Stimulated activated CD8-positive, alpha-beta memory T cell treated with anti-CD3 and anti-CD28 coated beads, Interleukin-12 subunit alpha, Interleukin-12 subunit beta, amount 100 ng/mL, for 4 hours (primary cell): ENCODE data around the gene ENTPD7.
"Not testable (repeated sequence)": the region's sequence is repeated elsewhere in the genome, so short reads cannot be mapped to it uniquely, and the experiment has no call there.

Experiments used
- DNase-seq: peaks from one replicate; pipeline ENCODE4 v3.0.0-alpha.2; 2020; ENCODE audit warnings: low read depth

ENTPD7 gene

GRCh38 chr10:99693933-99694583, 34.7 kb downstream of the ENTPD7 start:
- no peak for DNase-seq

GRCh38 chr10:99695761-99696160, 36.5 kb downstream of the ENTPD7 start:
- DNase-seq, result no peak

DNA sequence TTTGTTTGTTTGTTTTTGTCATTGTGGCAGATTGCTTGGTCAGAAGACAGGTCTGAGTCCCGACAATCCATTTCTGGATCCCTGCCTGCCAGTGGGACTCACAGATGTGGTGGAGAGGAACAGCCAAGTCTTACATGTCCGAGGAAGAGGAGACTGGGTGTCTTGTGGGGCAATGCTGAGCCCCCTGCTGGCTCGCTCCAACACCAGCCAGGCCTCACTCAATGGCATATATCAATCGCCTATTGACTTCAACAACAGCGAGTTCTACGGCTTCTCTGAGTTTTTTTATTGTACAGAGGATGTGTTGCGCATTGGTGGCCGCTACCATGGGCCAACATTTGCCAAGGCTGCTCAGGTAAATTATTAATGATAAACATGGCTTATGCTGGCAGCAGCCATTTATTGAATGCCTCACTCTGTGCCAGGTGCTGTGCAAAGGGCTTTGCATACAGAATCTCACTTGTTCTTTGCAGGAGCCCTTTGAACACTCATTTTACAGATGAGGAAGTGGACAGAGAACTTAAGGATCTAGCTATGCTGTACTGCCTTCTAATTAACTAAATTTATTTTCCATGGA, 39.3 kb downstream of the ENTPD7 start:
- DNase-seq, result no peak

- no peak for DNase-seq
Observed at GRCh38 chr10:99700649-99701048, 41.3 kb downstream of the ENTPD7 start.

DNA sequence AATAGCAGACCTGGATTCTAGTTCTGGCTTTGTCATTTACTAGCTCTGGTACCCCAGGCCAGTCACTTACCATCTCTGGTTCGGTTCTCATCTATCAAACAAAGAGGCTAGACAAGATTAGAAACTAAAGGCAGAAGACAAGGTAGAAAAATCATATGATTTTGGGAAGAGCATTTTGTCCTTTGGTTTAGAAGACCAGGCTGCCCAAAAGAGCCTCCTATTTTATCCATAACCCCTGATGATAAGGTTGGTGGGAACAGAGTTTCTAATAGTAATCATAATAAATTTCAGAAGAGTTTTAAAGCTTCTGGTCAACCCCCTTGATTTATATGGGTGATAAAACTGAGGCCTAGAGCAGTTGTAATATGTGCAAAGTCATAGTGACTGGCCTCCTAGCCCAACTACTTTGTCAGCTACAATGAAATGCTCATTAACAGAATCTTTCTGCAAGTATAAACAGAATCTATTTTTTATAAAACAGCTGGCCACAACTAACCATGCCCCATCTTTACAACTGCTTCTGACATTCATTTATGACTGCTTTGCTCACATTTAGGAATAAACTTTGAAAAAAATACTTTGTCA, 49.2 kb downstream of the ENTPD7 start:
- no peak for DNase-seq

- DNase-seq, result no peak
Observed at GRCh38 chr10:99709480-99710229, 50.3 kb downstream of the ENTPD7 start.

DNA sequence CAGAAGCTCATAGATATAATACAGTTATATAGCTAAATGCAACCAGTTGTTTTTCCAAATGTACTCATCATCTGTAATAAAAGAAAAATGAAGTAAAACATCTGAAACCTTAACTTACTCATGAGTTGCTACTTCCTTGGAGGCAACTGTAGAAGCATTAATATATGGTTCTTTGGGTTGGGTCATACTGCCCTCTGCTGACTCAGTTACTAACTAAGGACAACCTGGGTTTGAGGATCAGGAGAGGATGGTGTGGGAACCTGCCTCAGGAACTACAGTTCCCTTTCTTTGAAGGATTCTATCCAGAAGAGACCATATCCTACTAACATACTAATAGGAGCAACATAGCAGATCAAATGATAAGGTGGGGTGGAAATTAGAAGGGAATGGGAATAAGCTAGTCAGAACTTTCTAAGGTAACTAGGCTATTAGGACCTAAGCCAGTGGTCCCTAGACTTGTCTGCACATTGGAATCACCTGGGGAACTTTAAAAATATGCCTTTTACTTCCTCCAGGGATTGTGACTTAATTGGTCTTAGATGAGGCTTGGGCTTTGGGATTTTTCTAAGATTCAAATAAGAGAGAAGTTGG, 51.9 kb downstream of the ENTPD7 start:
- DNase-seq, result no peak

DNA sequence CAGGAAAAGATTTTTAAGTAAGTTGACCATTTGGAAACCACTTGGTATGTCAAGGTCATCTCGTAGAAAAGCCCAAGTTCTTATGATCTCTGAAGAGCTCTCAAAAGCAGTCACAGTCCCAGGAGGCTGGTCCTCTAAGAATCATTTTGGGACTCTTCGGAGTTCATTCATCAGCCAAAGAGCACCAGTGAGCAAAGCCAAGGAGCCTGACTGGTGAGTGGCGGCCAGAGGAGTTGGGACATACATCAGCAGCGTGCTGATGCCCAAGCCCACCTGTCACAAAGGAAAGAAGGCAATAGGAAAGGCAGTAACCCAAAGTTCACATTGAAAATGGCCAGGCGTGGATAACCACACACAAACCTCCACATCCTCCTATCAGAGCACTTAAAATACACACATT, 55.1 kb downstream of the ENTPD7 start:
- DNase-seq, result no peak

- DNase-seq, result no peak
Observed at GRCh38 chr10:99720387-99720786, 61.1 kb downstream of the ENTPD7 start.

DNA sequence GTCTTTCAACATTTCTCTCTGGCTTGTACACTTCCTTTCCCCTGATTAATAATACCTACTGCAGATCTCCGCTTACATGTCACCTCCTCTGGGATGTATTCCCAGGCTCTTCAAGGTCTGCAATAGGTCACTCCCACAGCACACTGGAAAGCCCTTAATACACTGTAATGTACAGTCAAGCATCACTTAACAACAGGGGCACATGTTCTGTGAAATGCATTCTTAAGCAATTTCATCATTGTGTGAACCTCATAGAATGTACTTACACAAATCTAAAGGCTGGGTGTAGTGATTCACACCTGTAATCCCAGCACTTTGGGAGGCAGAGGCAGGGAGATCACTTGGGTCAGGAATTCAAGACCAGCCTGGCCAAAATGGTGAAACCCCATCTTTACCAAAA, 70.7 kb downstream of the ENTPD7 start:
- no peak for DNase-seq

DNA sequence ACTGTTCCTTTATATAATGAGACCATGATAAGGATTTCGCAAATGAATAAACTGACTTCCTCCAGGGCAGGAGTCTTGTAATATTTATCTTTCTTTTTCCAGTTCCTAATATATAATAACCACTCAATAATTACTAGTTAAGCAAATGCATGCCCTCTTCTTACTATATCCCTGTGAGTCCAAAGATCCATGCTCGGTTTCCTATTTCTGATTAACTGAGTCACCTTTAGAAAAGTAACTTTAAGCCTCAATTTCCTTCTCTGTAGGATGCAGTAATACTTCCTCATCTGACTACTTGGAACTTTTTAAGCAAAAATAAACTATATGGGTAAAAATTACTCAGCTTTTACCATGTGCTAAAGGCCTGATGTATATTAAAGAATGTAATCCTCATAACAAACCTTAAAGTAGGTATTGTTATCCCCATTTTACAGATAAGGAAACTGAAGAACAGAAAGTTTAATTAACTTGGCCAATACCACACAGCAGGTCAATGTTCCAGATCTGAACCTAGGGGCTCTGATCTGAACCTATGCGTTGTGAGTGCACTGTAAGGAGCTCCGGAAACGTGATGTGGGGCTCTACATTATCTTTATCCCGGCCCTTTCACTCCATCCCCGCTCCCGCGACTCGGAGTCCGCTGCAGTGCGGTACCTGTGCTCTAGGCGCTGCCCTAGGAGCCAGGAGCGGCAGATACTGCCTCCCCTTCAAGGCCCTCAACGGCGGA, 72.2 kb downstream of the ENTPD7 start:
- no peak for DNase-seq

GRCh38 chr10:99732033-99732842, 72.9 kb downstream of the ENTPD7 start, which contains the start of the genes COX15 and CUTC:
COX15 (minus strand) TSS chr10:99732127; CDS start chr10:99732049, 78 bp downstream.
CUTC (plus strand) TSS chr10:99732234; CDS start chr10:99732349, 115 bp downstream.
- DNase-seq, result peak; percentile 90

GRCh38 chr10:99733366-99733765, 74.1 kb downstream of the ENTPD7 start:
- no peak for DNase-seq

GRCh38 chr10:99734111-99734510, 74.8 kb downstream of the ENTPD7 start:
- not testable (repeated sequence) for DNase-seq

GRCh38 chr10:99740260-99740659, 81.0 kb downstream of the ENTPD7 start:
- DNase-seq, result no peak

DNA sequence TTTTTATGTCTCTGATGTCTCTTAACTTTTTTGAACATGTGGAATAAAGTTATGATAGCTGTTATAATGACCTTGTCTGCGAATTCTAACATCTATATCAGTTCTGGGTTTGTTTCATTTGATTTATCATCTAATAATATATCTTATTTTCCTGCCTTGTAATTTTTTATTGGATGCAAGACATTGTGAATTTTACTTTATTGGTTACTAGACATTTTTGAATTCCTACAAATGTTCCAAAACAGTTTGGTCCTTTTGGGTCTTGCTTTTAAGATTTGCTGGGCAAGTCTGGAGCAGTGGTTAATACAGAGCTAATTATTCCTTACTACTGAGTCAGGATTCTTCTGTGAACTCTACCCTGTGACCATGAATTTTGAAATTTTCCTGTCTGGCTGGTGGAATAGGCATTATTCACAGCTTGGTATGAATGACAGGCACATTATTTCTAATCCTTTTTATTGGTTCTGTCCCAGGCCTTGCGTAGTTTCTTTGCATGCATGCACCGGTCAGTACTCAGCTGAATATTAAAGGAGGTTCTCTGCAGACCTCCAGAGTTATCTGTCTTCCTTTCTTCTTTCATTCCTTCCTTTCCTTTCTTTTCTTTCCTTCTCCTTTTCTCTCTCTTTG, 81.7 kb downstream of the ENTPD7 start:
- no peak for DNase-seq

GRCh38 chr10:99742254-99742653, 82.9 kb downstream of the ENTPD7 start:
- DNase-seq, result no peak

DNA sequence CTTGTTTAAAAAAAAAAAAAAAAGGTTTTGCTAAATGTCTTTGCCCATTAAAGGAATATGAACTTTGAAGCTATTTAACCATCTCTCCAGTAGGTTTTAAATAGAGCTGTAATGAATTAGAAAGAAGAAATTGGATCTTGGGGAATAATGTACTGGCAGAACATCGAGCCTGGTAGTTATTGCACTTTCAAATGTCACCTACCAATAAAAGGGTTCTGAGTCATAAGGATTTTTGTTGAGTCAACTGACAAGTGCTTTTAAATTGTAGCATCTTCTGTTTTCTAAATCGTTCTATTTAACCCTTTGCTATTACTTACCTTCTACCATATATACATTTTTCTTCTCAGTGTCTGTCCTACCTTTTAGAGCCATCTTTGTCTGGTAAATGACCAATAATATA, 83.4 kb downstream of the ENTPD7 start:
- DNase-seq, result no peak

DNA sequence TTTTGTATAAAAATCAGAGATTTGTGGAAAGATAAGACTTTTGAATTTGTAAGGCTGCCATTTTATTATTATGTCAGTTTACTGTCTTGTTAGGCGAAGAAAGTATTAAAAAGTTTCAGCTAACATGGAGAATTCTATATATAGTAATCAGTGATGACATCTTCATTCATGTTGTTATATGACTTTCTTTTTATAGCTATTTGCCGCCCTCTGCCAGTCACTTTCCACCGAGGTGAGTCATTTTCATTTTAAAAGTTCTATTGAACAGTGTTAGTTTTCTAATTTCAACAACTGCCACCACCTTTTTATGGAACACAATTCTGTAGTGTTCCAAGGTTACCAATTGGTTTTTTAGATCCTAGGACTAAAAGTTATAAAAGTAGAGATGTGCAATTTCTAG, 84.5 kb downstream of the ENTPD7 start:
- DNase-seq, result no peak

- DNase-seq, result not testable (repeated sequence)
Observed at GRCh38 chr10:99746166-99746565, 86.9 kb downstream of the ENTPD7 start.
